ENCODE measurements around the gene PATJ. TPM values are rescaled to one million over a fixed set of nuclear protein-coding genes. Genes with fewer than 3 reads are reported as not detected.

The PATJ gene
- total RNA-seq, 1 experiment from 2014 or later = 47.3 TPM

- no peaks in the 10 kb centered on the region for H3K9me3 Mint-ChIP-seq
- no peak overlapping the region for H3K4me2 ChIP-seq (ENCODE audit: insufficient read depth, insufficient read length, low read length)
- no peak for DNase-seq
Measured at GRCh38 chr1:62187548-62187947, 445.3 kb downstream of the PATJ start.

More at GRCh38 chr1:62187548-62187947, 445.3 kb downstream of the PATJ start:
- Histone ChIP-seq H3K9ac (ENCODE audit: extremely low read depth, insufficient read length, low read length) (no peak overlapping the region), H3K27ac (ENCODE audit: insufficient read length, low read depth, low read length) (no peak overlapping the region), H3T11ph (ENCODE audit: low read length) (no peak overlapping the region), H2AFZ (ENCODE audit: low read length) (no peak overlapping the region), H2BK15ac (ENCODE audit: low read depth, low read length) (no peak overlapping the region), H4K91ac (ENCODE audit: insufficient read length, low read depth, low read length) (no peak overlapping the region), H4K5ac (ENCODE audit: insufficient read length, low read depth, low read length) (no peak overlapping the region), H2BK120ac (ENCODE audit: low read depth, low read length, poor library complexity, severe bottlenecking) (no peak overlapping the region), H3K23me2 (ENCODE audit: insufficient read length, low read depth, low read length, poor library complexity, severe bottlenecking) (no peaks in the 10 kb centered on the region), H3K4ac (ENCODE audit: low read depth, low read length) (no peak overlapping the region), H3K23ac (ENCODE audit: insufficient read length, low read depth, low read length) (no peak overlapping the region), H3K79me1 (ENCODE audit: insufficient read depth, low read depth, low read length, poor library complexity, severe bottlenecking) (no peaks in the 10 kb centered on the region), H3K56ac (ENCODE audit: insufficient read length, low read depth, low read length) (no peak overlapping the region), H3K27me3 (ENCODE audit: insufficient read depth, low read length) (no peaks in the 10 kb centered on the region), H4K8ac (replicated peaks; ENCODE audit: insufficient read length, low read depth, low read length) (no peak overlapping the region), H2AK5ac (ENCODE audit: insufficient read length, low read length) (no peak overlapping the region), H3K79me2 (ENCODE audit: insufficient read depth, low read length) (no peaks in the 10 kb centered on the region), H3K4me1 (ENCODE audit: insufficient read depth, low read length) (peaks cover 2% of the 10 kb centered on the region; the same call in 1 of the 2 replicates), H2BK5ac (ENCODE audit: insufficient read length, low read length) (no peak overlapping the region), H2BK20ac (ENCODE audit: low read depth, low read length, poor library complexity, severe bottlenecking) (no peak overlapping the region), H3K14ac (ENCODE audit: insufficient read depth, low read length) (no peak overlapping the region), H3K18ac (ENCODE audit: insufficient read length, low read depth, low read length) (no peak overlapping the region), H4K20me1 (ENCODE audit: control insufficient read depth, insufficient read depth, insufficient read length) (no peaks in the 10 kb centered on the region), H3K9me3 (ENCODE audit: control insufficient read depth, low read depth, low read length) (no peaks in the 10 kb centered on the region), H2BK12ac (ENCODE audit: insufficient read length, low read depth, low read length) (no peak overlapping the region)
- Mint-ChIP-seq H3K27me3 (ENCODE audit: low read depth) (no peaks in the 10 kb centered on the region), H3K27ac (no peak overlapping the region), H3K36me3 (ENCODE audit: insufficient read depth in 1 of 3, low read depth in 3 of 3) (no peaks in the 10 kb centered on the region; a peak in 2 of 7 replicates), H3K4me1 (peaks cover 27% of the 10 kb centered on the region in 2 experiments), H3K4me3 (no peak overlapping the region)
- no peak for TF ChIP-seq CTCF (conservative IDR thresholded peaks at IDR 0.05)
- WGBS (ENCODE audit: extremely low coverage, insufficient read length, low lambda C conversion rate) = no CpG with 5 or more reads among the region's 5 CpGs

All from H9 (cell line).